CD4-positive, alpha-beta T cell treated with Interleukin-2 at 100 ng/mL for 4 hours (primary cell): ENCODE data around the gene PCGF5.

Experiments
- DNase-seq: peaks from one replicate; pipeline ENCODE4 v3.0.0-alpha.2; 2020; ENCODE audit warnings: low spot score

The PCGF5 gene

GRCh38 chr10:91328320-91328984 is 108.0 kb downstream of the PCGF5 start:
- DNase-seq = no peak
